ENCODE measurements around the gene IVNS1ABP. TPM values are rescaled to one million over a fixed set of nuclear protein-coding genes. Genes with fewer than 3 reads are reported as not detected.

Gene IVNS1ABP
- total and polyA plus RNA-seq, 9 of the 15 experiments (the other 6 are each of a cell fraction or from before 2014, with no cell fraction given), result 30.6 to 126 (median 77.7) TPM

DNA sequence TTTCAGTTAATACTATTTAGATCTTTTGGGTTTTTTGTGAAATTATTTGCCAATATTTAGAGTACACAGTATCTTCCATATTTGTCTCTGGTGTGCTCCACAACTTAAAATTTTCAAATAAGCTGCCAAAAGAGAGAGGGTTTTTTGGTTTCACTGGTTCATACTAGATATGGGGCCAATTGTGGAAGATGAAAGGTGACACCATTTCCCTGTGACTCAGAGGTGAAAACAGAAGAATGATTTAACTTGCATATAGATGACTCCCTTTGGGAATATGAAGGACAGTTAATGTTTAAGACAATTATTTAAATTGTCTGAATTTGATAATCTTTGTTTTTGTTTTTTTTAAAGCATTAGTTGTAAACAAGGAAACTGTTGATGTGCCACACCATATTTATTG, 37.5 kb downstream of the IVNS1ABP start:
- no peaks in the 10 kb centered on the region for H3K27me3 ChIP-seq (ENCODE audit: control insufficient read depth in 2 of 2, insufficient read depth in 2 of 2, low read length in 2 of 2)
- no peak overlapping the region for H3K4me3 ChIP-seq
- H3K4me1 ChIP-seq (replicated peaks in 1 of 2; ENCODE audit: control insufficient read depth in 2 of 2, insufficient read depth in 2 of 2, low read length in 2 of 2), result peaks cover 4 to 14% of the 10 kb centered on the region in 2 experiments; a peak in 2 of 5 replicates
- TF ChIP-seq FUS (optimal IDR thresholded peaks at IDR 0.05; ENCODE audit: low read depth, low read length) (no peak), ZNF445 (CRISPR knock-in tag; IDR thresholded peaks at IDR 0.05; ENCODE audit: low read depth) (no peak), ZNF551 (CRISPR knock-in tag; IDR thresholded peaks at IDR 0.05) (no peak), CHD2 (IDR thresholded peaks at IDR 0.05; ENCODE audit: low read depth, low read length) (no peak), SOX6 (IDR thresholded peaks at IDR 0.05) (no peak), ZC3H8 (IDR thresholded peaks at IDR 0.05) (no peak), KLF1 (tag; IDR thresholded peaks at IDR 0.05) (no peak), FOXP1 (CRISPR knock-in tag; IDR thresholded peaks at IDR 0.05) (no peak)
- TF ChIP-seq, protein P1, sequence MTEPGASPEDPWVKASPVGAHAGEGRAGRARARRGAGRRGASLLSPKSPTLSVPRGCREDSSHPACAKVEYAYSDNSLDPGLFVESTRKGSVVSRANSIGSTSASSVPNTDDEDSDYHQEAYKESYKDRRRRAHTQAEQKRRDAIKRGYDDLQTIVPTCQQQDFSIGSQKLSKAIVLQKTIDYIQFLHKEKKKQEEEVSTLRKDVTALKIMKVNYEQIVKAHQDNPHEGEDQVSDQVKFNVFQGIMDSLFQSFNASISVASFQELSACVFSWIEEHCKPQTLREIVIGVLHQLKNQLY (CRISPR knock-in tag; conservative IDR thresholded peaks at IDR 0.05), result no peak
- TF ChIP-seq, protein P2, sequence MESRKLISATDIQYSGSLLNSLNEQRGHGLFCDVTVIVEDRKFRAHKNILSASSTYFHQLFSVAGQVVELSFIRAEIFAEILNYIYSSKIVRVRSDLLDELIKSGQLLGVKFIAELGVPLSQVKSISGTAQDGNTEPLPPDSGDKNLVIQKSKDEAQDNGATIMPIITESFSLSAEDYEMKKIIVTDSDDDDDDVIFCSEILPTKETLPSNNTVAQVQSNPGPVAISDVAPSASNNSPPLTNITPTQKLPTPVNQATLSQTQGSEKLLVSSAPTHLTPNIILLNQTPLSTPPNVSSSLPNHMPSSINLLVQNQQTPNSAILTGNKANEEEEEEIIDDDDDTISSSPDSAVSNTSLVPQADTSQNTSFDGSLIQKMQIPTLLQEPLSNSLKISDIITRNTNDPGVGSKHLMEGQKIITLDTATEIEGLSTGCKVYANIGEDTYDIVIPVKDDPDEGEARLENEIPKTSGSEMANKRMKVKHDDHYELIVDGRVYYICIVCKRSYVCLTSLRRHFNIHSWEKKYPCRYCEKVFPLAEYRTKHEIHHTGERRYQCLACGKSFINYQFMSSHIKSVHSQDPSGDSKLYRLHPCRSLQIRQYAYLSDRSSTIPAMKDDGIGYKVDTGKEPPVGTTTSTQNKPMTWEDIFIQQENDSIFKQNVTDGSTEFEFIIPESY (CRISPR knock-in tag; IDR thresholded peaks at IDR 0.05), result no peak
- TF ChIP-seq, protein P3, sequence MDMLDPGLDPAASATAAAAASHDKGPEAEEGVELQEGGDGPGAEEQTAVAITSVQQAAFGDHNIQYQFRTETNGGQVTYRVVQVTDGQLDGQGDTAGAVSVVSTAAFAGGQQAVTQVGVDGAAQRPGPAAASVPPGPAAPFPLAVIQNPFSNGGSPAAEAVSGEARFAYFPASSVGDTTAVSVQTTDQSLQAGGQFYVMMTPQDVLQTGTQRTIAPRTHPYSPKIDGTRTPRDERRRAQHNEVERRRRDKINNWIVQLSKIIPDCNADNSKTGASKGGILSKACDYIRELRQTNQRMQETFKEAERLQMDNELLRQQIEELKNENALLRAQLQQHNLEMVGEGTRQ (CRISPR knock-in tag; IDR thresholded peaks at IDR 0.05), result no peak
- no peak overlapping the region for H3K4me2 ChIP-seq (ENCODE audit: insufficient read depth, low read length)
- intact Hi-C loops (cut with micrococcal nuclease) (no loop called here), in situ Hi-C loops (cut with MboI) (no loop called here)
- H3K9ac ChIP-seq (ENCODE audit: insufficient read depth in 1 of 2, low read depth in 2 of 2, low read length in 2 of 2), result no peak overlapping the region
- no peaks in the 10 kb centered on the region for H3K9me1 ChIP-seq (ENCODE audit: control insufficient read depth, insufficient read depth, low read length)
- ATAC-seq (no peak), FAIRE-seq (no peak), DNase-seq (ENCODE audit: extremely low read depth in 1 of 4, low spot score in 3 of 4) (no peak)
- no peaks in the 10 kb centered on the region for H4K20me1 ChIP-seq (replicated peaks; ENCODE audit: control insufficient read depth, insufficient read depth, low read length)
- ChIA-PET POLR2A (interaction anchor here (1.0 kb wide), 1 partner anchor 12 kb away, joined by 3 read pairs; no protein-coding TSS in a partner anchor), CTCF (ENCODE audit: low intra/inter-chr PET ratio) (no interaction called here)
- no peak overlapping the region for H3K27ac ChIP-seq (ENCODE audit: extremely low read depth, low read depth, low read length)
- BruUV-seq (replicated peaks), result no TSS peak
- H3K9me3 ChIP-seq (replicated peaks; ENCODE audit: control insufficient read depth, insufficient read depth, low read depth, low read length), result peaks cover 20% of the 10 kb centered on the region
- no peak overlapping the region for H2AFZ ChIP-seq (ENCODE audit: low read depth, low read length)
- H3K36me3 ChIP-seq (ENCODE audit: control insufficient read depth, insufficient read depth, low read length), result peaks cover 8% of the 10 kb centered on the region
- no peaks in the 10 kb centered on the region for H3K79me2 ChIP-seq (ENCODE audit: control insufficient read depth, insufficient read depth, low read length)
